ENCODE results near the gene PRPF38B. TPM values are rescaled to one million over a fixed set of nuclear protein-coding genes. Genes with fewer than 3 reads are reported as not detected.
"Not testable (repeated sequence)": the region's sequence is repeated elsewhere in the genome, so short reads cannot be mapped to it uniquely, and the experiment has no call there.

The PRPF38B gene
- total and polyA plus RNA-seq, 5 donors, result 18.3 to 25.1 (median 24.0) TPM

DNA sequence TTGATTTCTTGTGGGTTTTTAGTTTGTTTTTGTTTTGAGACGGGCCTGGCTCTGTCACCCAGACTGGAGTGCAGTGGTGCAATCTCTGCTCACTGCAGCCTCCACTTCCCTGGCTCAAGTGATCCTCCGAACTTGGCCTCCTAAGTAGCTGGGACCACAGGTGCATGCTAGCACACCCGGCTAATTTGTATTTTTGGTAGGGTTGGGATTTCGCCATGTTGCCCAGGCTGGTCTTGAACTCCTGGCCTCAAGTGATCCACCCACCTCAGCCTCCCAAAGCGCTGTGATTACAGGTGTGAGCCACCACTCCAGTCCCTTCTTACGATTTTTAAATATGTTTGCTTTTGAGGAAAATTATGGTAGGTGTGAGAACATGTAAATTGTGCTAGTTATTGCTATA, 10.0 kb downstream of the PRPF38B start:
- DNase-seq; H3K27me3 ChIP-seq (ENCODE audit: control insufficient read depth, insufficient read depth); H3K4me3 ChIP-seq (ENCODE audit: low read length); H3K27ac ChIP-seq (ENCODE audit: low read length); ATAC-seq; H3K9me3 ChIP-seq (ENCODE audit: control insufficient read depth, low read length); intact Hi-C loops (cut with DNase I); H3K4me1 ChIP-seq (ENCODE audit: control insufficient read depth, insufficient read depth, low read length): not testable (repeated sequence)
- WGBS, result 96% methylated on average over 6 of the region's 6 CpGs

DNA sequence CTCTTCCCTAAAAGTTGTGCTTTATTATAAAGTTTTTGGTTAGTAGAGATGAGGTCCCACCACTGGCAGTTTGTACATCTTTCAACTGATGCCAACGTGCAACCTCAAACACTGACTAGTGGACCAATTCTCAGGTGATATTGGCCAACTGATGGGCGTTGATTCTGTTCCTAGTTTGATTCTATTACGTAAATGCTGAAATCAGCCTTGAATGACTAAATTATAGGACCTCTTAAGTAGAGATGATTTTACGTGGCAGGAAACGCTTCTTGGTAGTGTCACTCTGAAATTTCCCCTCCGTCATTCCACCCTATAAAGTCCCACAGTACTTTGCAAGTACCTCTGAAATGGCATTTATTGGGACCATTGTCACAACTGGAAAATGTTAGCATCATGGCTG, 11.8 kb downstream of the PRPF38B start:
- no peak overlapping the region for H3K27ac ChIP-seq (ENCODE audit: low read length)
- no peaks in the 10 kb centered on the region for H3K9me3 ChIP-seq (ENCODE audit: control insufficient read depth, low read length)
- no peak for DNase-seq
- H3K4me1 ChIP-seq (ENCODE audit: control insufficient read depth, insufficient read depth, low read length), result no peaks in the 10 kb centered on the region
- ATAC-seq, result no peak
- intact Hi-C loops (cut with DNase I), result no loop called here
- no peak overlapping the region for H3K4me3 ChIP-seq (ENCODE audit: low read length)
- no peaks in the 10 kb centered on the region for H3K27me3 ChIP-seq (ENCODE audit: control insufficient read depth, insufficient read depth)
- WGBS, result 68% methylated on average over 6 of the region's 6 CpGs

DNA sequence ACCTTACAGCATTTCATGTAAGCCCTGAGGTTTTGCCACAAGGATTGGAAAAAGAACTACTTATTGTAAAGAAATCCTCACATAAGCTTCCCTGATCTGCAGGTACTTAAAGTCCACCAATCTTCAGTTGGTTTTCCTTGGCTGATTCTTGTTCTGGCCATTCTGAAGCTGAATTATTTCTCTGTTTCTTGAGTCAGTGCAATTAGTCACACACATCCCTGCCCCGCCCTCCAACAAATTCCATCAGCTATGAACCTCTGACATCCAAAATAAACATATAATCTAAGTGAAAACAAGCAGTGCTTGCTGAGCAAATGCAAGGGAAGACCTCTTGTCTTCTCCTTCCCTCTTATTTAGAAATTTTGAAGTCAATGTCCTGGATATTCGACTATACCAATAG, 12.4 kb downstream of the PRPF38B start:
- no peak overlapping the region for H3K4me3 ChIP-seq (ENCODE audit: low read length)
- no peaks in the 10 kb centered on the region for H3K4me1 ChIP-seq (ENCODE audit: control insufficient read depth, insufficient read depth, low read length)
- ATAC-seq, result peak; percentile 29 to 81
- WGBS, result 55% methylated on average over 2 of the region's 2 CpGs
- intact Hi-C loops (cut with DNase I), result no loop called here
- no peak overlapping the region for H3K27ac ChIP-seq (ENCODE audit: low read length)
- H3K27me3 ChIP-seq (ENCODE audit: control insufficient read depth, insufficient read depth), result no peaks in the 10 kb centered on the region
- H3K9me3 ChIP-seq (ENCODE audit: control insufficient read depth, low read length), result no peaks in the 10 kb centered on the region
- DNase-seq, result peak in 2 of 3 donors; percentile 31 to 60

DNA sequence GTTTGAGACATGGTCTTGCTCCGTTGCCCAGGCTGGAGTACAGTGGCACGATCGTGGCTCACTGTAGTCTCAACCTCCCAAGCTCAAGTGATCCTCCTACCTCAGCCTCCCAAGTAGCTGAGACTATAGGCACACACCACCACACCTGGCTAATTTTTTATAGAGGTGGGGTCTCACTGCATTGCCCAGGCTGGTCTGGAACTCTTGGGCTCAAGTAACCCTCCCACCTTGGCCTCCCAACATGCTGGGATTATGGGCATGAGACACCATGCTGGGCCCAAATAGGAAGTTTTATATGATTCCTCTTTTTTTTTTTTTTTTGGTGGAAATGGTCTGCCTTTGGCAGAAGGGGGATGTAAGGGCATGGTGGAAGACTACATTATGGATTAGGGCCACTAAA, 14.5 kb downstream of the PRPF38B start:
- intact Hi-C loops (cut with DNase I), result no loop called here

DNA sequence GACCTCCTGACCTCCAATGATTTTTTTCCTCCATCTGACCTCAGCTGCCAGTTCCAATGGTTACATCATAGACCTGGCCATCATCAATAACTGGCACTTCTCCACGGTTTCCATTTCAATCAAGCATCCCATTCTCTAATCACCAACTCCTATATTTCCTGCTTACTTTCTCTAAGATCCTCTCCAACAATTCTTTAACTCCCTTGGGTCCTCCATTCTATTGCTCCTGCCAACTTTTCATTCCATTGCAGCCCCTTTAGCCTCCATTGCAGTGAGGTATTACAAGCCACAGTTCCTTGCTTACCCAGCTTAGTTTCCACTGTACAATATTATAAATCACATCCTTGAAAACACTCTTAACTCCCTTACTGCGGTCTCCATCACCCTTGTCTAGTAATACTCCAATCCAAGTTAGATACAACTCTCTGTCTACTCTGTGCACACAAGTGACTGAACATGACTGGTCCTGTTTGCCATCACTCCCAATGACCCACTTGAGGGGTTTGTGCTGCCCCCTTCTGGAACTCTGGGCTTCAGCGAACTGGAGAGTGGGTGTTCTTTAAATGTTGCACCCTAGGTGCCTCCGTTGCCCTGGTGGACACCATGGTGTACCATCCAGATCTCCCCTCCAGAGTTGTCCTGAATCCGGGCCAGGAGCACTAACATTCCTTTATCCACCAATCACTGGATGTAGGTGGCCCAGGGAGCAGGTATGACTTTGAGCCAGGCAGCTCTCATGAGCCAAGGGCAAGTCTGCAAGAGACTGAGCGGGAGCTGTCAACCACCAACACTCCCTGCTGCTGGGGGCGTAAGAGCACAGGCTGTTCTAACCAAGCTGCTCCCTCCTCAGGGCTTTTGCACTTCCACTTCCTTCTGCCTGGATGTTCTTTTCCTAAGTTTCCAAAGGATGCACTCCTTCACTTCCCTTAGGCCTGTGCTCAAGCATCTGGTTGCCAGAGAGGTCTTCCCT, 16.9 kb downstream of the PRPF38B start:
- no peak overlapping the region for H3K4me3 ChIP-seq (ENCODE audit: low read length)
- DNase-seq, result peak in 1 of 3 donors; percentile 65
- ATAC-seq, result no peak
- intact Hi-C loops (cut with DNase I), result no loop called here
- H3K27ac ChIP-seq (ENCODE audit: low read length), result no peak overlapping the region
- no peaks in the 10 kb centered on the region for H3K4me1 ChIP-seq (ENCODE audit: control insufficient read depth, insufficient read depth, low read length)
- no peaks in the 10 kb centered on the region for H3K27me3 ChIP-seq (ENCODE audit: control insufficient read depth, insufficient read depth)
- no peaks in the 10 kb centered on the region for H3K9me3 ChIP-seq (ENCODE audit: control insufficient read depth, low read length)
- 66% methylated on average over 7 of the region's 7 CpGs for WGBS

More for the DNA sequence above, 14.5 kb downstream of the PRPF38B start:
- DNase-seq (no peak), ATAC-seq (no peak)
- 95% methylated on average over 3 of the region's 3 CpGs for WGBS
- Histone ChIP-seq H3K27me3 (ENCODE audit: control insufficient read depth, insufficient read depth) (no peaks in the 10 kb centered on the region), H3K9me3 (ENCODE audit: control insufficient read depth, low read length) (no peaks in the 10 kb centered on the region), H3K4me1 (ENCODE audit: control insufficient read depth, insufficient read depth, low read length) (no peaks in the 10 kb centered on the region), H3K4me3 (ENCODE audit: low read length) (no peak overlapping the region), H3K27ac (ENCODE audit: low read length) (no peak overlapping the region)

DNA sequence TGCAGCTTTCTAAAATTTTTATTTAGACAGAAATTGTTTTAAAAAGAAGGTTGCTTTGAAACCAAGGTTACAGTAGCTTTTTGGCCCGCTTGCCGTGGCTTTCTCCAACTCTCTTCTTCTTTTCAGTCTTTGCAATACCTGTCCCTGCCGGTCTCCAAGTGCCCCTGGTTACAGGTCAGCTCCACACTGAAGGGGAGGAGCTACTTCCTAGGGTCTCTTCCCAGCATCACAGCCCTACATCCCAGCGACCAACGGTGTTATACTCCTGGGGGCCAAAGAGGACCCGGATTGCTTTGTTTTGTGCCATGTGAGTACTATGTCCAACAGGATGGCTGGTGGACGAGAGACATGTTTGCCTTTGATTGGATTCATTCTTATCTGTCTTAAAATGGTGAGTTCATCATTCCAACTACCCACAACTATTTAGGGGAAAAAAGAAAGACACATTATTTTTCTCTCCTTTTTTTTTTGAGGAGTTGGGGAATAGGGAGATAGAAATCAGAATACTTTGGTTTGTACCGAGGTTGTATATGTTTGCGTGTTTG, 20.6 kb downstream of the PRPF38B start, which contains the start of gene FNDC7:
FNDC7 (plus strand) TSS at position 303 of the 545 bp plus-strand sequence; CDS start at position 329, 26 bp downstream.
- Histone ChIP-seq H3K4me3 (ENCODE audit: low read length) (no peak within 1 kb of the TSS), H3K9me3 (ENCODE audit: control insufficient read depth, low read length) (no peaks in the 10 kb centered on the region), H3K4me1 (ENCODE audit: control insufficient read depth, insufficient read depth, low read length) (peaks cover 4% of the 10 kb centered on the region), H3K27ac (ENCODE audit: low read length) (no peak within 1 kb of the TSS), H3K27me3 (ENCODE audit: control insufficient read depth, insufficient read depth) (no peaks in the 10 kb centered on the region)
- ATAC-seq (no peak), DNase-seq (no peak)
- intact Hi-C loops (cut with DNase I), result no loop called here
- 53% methylated on average over 9 of the region's 9 CpGs for WGBS

DNA sequence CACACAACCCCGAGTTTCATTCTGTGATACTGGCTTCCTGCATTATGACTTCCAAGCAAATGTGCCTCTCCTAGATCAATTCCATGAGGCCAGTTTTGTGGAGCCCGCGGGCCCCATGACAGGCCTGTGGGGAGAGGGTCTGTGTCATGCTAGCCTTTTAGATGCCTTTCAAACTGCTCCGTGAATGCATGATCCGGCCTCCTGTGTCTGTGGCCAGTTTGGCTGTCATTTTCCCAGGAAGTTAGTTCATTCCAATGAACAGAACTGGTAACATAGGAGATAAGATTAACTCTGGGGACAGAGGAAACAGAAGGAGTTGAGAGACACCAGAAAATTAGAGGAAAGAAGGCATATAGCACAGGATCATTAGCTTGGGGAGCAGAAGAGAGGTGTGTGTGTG, 23.8 kb downstream of the PRPF38B start:
- peak in 2 of 3 donors; percentile 59 to 65 for DNase-seq
- Histone ChIP-seq H3K9me3 (ENCODE audit: control insufficient read depth, low read length) (no peaks in the 10 kb centered on the region), H3K4me1 (ENCODE audit: control insufficient read depth, insufficient read depth, low read length) (peaks cover 6% of the 10 kb centered on the region), H3K27ac (ENCODE audit: low read length) (no peak overlapping the region), H3K4me3 (ENCODE audit: low read length) (no peak overlapping the region), H3K27me3 (ENCODE audit: control insufficient read depth, insufficient read depth) (no peaks in the 10 kb centered on the region)
- ATAC-seq, result peak; percentile 57 to 73
- 37% methylated on average over 5 of the region's 5 CpGs for WGBS
- intact Hi-C loops (cut with DNase I), result no loop called here

DNA sequence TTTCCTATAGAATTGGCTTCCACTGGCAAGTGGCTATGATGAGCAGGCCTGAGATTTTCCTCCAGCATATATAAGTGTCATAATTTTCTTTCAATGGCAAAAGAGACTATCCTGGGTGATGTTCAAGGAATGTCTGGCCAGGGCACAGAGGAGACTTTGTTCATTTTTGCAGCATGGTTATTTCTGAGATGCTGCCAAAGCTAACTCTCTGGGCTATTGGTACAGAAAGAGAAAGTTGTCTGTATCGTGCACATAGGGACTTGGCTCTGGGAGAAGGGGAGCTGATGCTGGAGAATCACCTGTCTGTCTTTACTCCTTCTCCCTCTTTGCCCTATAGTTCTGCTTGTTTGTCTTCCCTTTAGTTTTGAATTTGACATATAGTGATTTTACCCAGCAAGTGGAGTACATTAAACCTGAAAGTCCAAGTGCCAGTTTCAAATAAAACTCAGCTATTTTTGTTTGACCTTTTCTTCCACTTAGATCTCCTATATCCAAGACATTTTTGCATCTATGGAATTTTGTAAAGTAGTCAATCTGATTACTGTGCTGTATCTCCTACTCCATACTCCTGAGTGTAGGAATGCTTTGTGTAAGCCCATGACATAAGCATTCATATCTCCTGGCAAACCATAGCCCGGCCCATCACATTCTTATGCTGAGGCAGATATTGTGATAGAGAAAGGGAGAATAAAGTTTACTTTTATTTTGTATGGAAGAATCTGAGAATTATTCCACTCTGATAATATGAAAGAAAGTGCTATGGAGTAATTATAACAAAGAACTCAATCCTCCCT, 24.5 kb downstream of the PRPF38B start:
- Histone ChIP-seq H3K4me3 (ENCODE audit: low read length) (no peak overlapping the region), H3K27ac (ENCODE audit: low read length) (no peak overlapping the region), H3K27me3 (ENCODE audit: control insufficient read depth, insufficient read depth) (no peaks in the 10 kb centered on the region), H3K4me1 (ENCODE audit: control insufficient read depth, insufficient read depth, low read length) (peaks cover 6% of the 10 kb centered on the region), H3K9me3 (ENCODE audit: control insufficient read depth, low read length) (no peaks in the 10 kb centered on the region)
- peak; percentile 14 to 43 for ATAC-seq
- no peak for DNase-seq
- WGBS, result 43% methylated on average over 2 of the region's 2 CpGs
- intact Hi-C loops (cut with DNase I), result no loop called here

DNA sequence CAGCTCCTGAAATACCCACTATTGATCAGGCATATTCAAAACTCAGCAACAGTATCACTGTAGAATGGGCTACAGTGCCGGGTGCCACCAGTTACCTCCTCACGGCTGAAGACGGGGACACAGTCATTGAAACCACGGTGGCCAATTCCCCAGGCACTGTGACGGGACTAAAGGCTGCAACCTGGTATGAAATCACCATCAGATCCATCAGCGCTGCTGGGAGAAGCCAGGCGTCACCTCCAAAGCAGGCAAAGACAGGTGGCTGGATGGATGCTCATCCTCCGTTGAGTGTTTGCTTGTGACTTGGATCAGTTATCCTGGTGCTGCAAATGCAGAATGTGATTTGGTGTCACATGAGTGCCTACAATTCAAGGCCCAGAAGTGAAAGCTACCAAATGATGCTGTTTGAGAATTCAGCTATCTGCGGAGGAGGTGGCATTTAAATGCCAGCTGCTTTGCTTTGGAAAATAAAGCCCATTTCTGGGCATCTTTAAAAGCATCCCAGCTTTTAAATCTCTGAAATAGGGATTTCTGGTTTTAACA, 25.7 kb downstream of the PRPF38B start:
- H3K4me3 ChIP-seq (ENCODE audit: low read length), result no peak overlapping the region
- intact Hi-C loops (cut with DNase I), result no loop called here
- WGBS, result 91% methylated on average over 9 of the region's 9 CpGs
- no peak for ATAC-seq
- DNase-seq, result no peak
- H3K27ac ChIP-seq (ENCODE audit: low read length), result no peak overlapping the region
- no peaks in the 10 kb centered on the region for H3K27me3 ChIP-seq (ENCODE audit: control insufficient read depth, insufficient read depth)
- H3K4me1 ChIP-seq (ENCODE audit: control insufficient read depth, insufficient read depth, low read length), result peaks cover 6% of the 10 kb centered on the region
- H3K9me3 ChIP-seq (ENCODE audit: control insufficient read depth, low read length), result no peaks in the 10 kb centered on the region

DNA sequence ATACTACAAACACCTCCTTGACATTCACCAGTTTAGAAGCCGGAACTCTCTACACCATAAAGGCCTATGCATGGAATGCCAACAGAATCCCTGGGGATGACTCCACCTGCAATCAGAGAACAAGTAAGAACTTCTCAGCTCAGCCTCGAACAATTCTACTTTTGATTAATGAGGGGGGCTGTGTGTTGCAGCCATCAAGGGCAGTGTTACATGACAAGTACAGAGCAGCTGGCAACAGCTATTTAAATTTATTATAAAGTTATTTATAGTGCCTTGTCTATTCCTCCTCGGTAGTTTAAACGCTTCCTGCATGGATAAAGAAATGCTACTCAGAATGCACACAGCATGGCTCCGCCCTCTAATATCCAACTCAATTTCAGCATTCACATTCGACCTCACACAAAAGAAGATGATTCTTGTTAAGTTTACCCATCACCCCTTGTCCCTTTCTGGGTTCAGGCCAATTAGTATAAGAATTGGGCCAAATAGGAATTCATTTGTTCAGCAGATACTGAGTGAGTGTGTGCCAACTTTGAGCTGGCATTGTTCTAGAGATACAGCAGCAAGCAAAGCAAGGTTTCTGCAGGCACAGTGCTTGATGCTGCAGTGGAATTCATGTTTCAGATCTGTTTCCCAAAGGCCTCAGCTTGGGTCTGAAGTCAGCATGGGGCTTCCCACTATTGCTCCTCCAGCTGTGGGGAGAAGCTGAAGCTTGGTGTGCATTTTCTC, 27.0 kb downstream of the PRPF38B start:
- Histone ChIP-seq H3K4me1 (ENCODE audit: control insufficient read depth, insufficient read depth, low read length) (peaks cover 6% of the 10 kb centered on the region), H3K9me3 (ENCODE audit: control insufficient read depth, low read length) (no peaks in the 10 kb centered on the region), H3K27ac (ENCODE audit: low read length) (no peak overlapping the region), H3K4me3 (ENCODE audit: low read length) (no peak overlapping the region), H3K27me3 (ENCODE audit: control insufficient read depth, insufficient read depth) (no peaks in the 10 kb centered on the region)
- intact Hi-C loops (cut with DNase I), result no loop called here
- ATAC-seq (no peak), DNase-seq (no peak)
- 43% methylated on average over 6 of the region's 6 CpGs for WGBS
